Psoas muscle (tissue), 8 donors: ENCODE results near the gene MGAT2. TPM values are rescaled to one million over a fixed set of nuclear protein-coding genes. Genes with fewer than 3 reads are reported as not detected.
"Not testable (repeated sequence)": the region's sequence is repeated elsewhere in the genome, so short reads cannot be mapped to it uniquely, and the experiment has no call there.

Experiments
- ATAC-seq, 4 donors: fragments of 200-7000 bp; cut with Tn5 transposase; one replicate each; pipeline ENCODE4 v1.9.1; 2020; ENCODE audit warnings: moderate library complexity in 3 of 4, mild to moderate bottlenecking in 2 of 4
- DNase-seq, 2 donors: peaks; one replicate each; pipeline ENCODE4 v3.0.0-alpha.2; 2020
- H3K27ac ChIP-seq: fragments of 200-600 bp; one replicate; pipeline ENCODE4 v1.8.0; 2022
- H3K27me3 ChIP-seq, 3 donors: fragments of 200-600 bp in 1 of 3; one replicate each; pipeline versions ENCODE4 v1.6.1 to v1.8.0; 2013 to 2022; ENCODE audit warnings: low read length in 2 of 3, mild to moderate bottlenecking in 2 of 3, moderate library complexity in 1 of 3; ENCODE audit not compliant: insufficient read depth in 3 of 3
- H3K36me3 ChIP-seq, 2 donors: fragments of 200-600 bp in 1 of 2; one replicate each; pipeline versions ENCODE4 v1.6.1 to v1.8.0; 2013 to 2022; ENCODE audit warnings: low read depth in 1 of 2, mild to moderate bottlenecking in 1 of 2, moderate library complexity in 1 of 2; ENCODE audit not compliant: insufficient read depth in 1 of 2
- H3K4me1 ChIP-seq: fragments of 200-600 bp; one replicate; pipeline ENCODE4 v1.8.0; 2022
- H3K4me3 ChIP-seq: fragments of 200-600 bp; one replicate; pipeline ENCODE4 v1.8.0; 2022; ENCODE audit warnings: mild to moderate bottlenecking
- H3K9me3 ChIP-seq: fragments of 200-600 bp; one replicate; pipeline ENCODE4 v1.8.0; 2022
- CTCF ChIP-seq: fragments of 200-600 bp; IDR thresholded peaks from one replicate; pipeline ENCODE4 v1.8.0; 2022; ENCODE audit warnings: antibody characterized with exemption
- WGBS, 3 donors: extraction: QIAGEN DNeasy Blood & Tissue Kit; methylation state at CpG; one replicate each; pipeline versions ENCODE4 v1.1.6 to v1.1.7; 2013; 5-methylcytosine and 5-hydroxymethylcytosine counted together
- intact Hi-C, 2 donors: fragments of 100-400 bp; cut with DNase I; formaldehyde crosslinking; loops; one replicate each; pipeline versions ENCODE4 v1.11.0 to v1.14.2; 2022
- polyA plus RNA-seq, 3 donors: library from polyadenylated mRNA; stranded (reverse); fragments of 200-250 nt; gene quantifications; one replicate each; pipeline ENCODE4 v1.2.3, GENCODE V29; 2013
- total RNA-seq, 4 donors: library from RNA; stranded (reverse); fragmentation: NEBNext Ultra II Directional in 2 of 4; extraction: Animal tissue kit (Norgen Biotek cat#: 25700) in 2 of 4; gene quantifications; one replicate each; pipeline versions ENCODE4 v1.2.1 to v1.2.4, GENCODE V29; 2021 to 2023
- donor health status: healthy with polysubstance abuse.
- donor health status: DM: no; HTN: no; CAD: no; lungs with moderate emphysema.
- donor health status: Bipolar disorder and iron deficiency.
- donor health status: healthy.
- donor health status: DM: yes; HTN: yes; CAD: no.
- donor health status: DM: no; HTN: no; CAD: no.
- donor health status: DM: no; HTN: no; CAD: no.
- donor health status: DM: yes; HTN: yes; CAD: no.

MGAT2 gene
- total and polyA plus RNA-seq, 7 donors, result 5.5 to 12.4 (median 9.6) TPM

GRCh38 chr14:49612251-49612650 lies 8.3 kb upstream of the MGAT2 start:
- 93 to 95% (median 94%) methylated on average over 4 of the region's 4 CpGs for WGBS, 3 donors
- Histone ChIP-seq H3K4me1 (no peaks in the 10 kb centered on the region), H3K36me3 (peaks cover 0 to 6% of the 10 kb centered on the region in 2 donors), H3K27ac (no peak overlapping the region), H3K9me3 (no peaks in the 10 kb centered on the region), H3K27me3 (no peaks in the 10 kb centered on the region), H3K4me3 (no peak overlapping the region)
- intact Hi-C loops, result no loop called here
- ATAC-seq, result no peak
- DNase-seq, result no peak
- no peak for TF ChIP-seq CTCF

GRCh38 chr14:49612671-49613070 lies 7.9 kb upstream of the MGAT2 start:
- Histone ChIP-seq H3K9me3 (no peaks in the 10 kb centered on the region), H3K4me1 (no peaks in the 10 kb centered on the region), H3K27ac (no peak overlapping the region), H3K4me3 (no peak overlapping the region), H3K36me3 (peaks cover 0 to 9% of the 10 kb centered on the region in 2 donors), H3K27me3 (no peaks in the 10 kb centered on the region)
- TF ChIP-seq CTCF, result no peak
- WGBS, 3 donors, result 88 to 89% (median 89%) methylated on average over 8 of the region's 8 CpGs
- ATAC-seq, result no peak
- DNase-seq, result no peak
- intact Hi-C loops, result no loop called here

- no peak for DNase-seq
- no peak overlapping the region for H3K4me3 ChIP-seq
- intact Hi-C loops, result no loop called here
- no peak overlapping the region for H3K27ac ChIP-seq
- no peaks in the 10 kb centered on the region for H3K9me3 ChIP-seq
- H3K36me3 ChIP-seq, result peaks cover 0 to 24% of the 10 kb centered on the region in 2 donors
- WGBS, 3 donors, result 98 to 99% (median 98%) methylated on average over 2 of the region's 2 CpGs
- peaks cover 13% of the 10 kb centered on the region for H3K4me1 ChIP-seq
- ATAC-seq, result no peak
- no peaks in the 10 kb centered on the region for H3K27me3 ChIP-seq
- no peak for TF ChIP-seq CTCF
Observed at GRCh38 chr14:49614196-49614595, 6.4 kb upstream of the MGAT2 start.

GRCh38 chr14:49615776-49616175 lies 4.8 kb upstream of the MGAT2 start:
- Histone ChIP-seq H3K27me3 (no peaks in the 10 kb centered on the region), H3K4me3 (no peak overlapping the region), H3K27ac (no peak overlapping the region), H3K9me3 (no peaks in the 10 kb centered on the region), H3K36me3 (peaks cover 0 to 24% of the 10 kb centered on the region in 2 donors), H3K4me1 (peaks cover 17% of the 10 kb centered on the region)
- DNase-seq (no peak), ATAC-seq (no peak)
- 92 to 97% (median 93%) methylated on average over 6 of the region's 6 CpGs for WGBS, 3 donors
- intact Hi-C loops, result no loop called here
- no peak for TF ChIP-seq CTCF

- H3K9me3 ChIP-seq, result no peaks in the 10 kb centered on the region
- no peak overlapping the region for H3K27ac ChIP-seq
- ATAC-seq (no peak), DNase-seq (no peak)
- H3K36me3 ChIP-seq, result peaks cover 0 to 24% of the 10 kb centered on the region in 2 donors
- H3K27me3 ChIP-seq, result no peaks in the 10 kb centered on the region
- WGBS, 3 donors, result 85 to 90% (median 89%) methylated on average over 6 of the region's 6 CpGs
- intact Hi-C loops, result no loop called here
- TF ChIP-seq CTCF, result no peak
- H3K4me3 ChIP-seq, result no peak overlapping the region
- peaks cover 33% of the 10 kb centered on the region for H3K4me1 ChIP-seq
Observed at GRCh38 chr14:49617852-49618519, 2.6 kb upstream of the MGAT2 start.

GRCh38 chr14:49619273-49619672 lies 1.3 kb upstream of the MGAT2 start:
- intact Hi-C loops, DNase-seq, ATAC-seq, H3K9me3 ChIP-seq, H3K27me3 ChIP-seq: not testable (repeated sequence)
- Histone ChIP-seq H3K4me1 (peaks cover 44% of the 10 kb centered on the region), H3K4me3 (peak overlapping the region; percentile 80), H3K27ac (peak overlapping the region; percentile 96), H3K36me3 (peaks cover 0 to 21% of the 10 kb centered on the region in 2 donors)
- 68 to 74% (median 73%) methylated on average over 19 of the region's 19 CpGs for WGBS, 3 donors
